HUES64 (cell line): ENCODE measurements around the gene PRDM4.
A peak's percentile ranks its signal among the peaks of the same experiment; 100 is the strongest.

ENCODE experiments used
- H3K27ac ChIP-seq: 2 replicates; pipeline ENCODE4 v1.7.0; 2013; ENCODE audit warnings: low read depth, low read length, inconsistent platforms
- H3K27me3 ChIP-seq: 2 replicates; pipeline ENCODE4 v1.6.1; 2013; ENCODE audit warnings: mild to moderate bottlenecking, low read length; ENCODE audit not compliant: insufficient read depth
- H3K36me3 ChIP-seq: 2 replicates; pipeline ENCODE4 v1.6.1; 2013; ENCODE audit warnings: mild to moderate bottlenecking, low read length; ENCODE audit not compliant: insufficient read depth
- H3K4me1 ChIP-seq: 2 replicates; pipeline ENCODE4 v1.6.1; 2013; ENCODE audit warnings: mild to moderate bottlenecking, low read length, moderate library complexity; ENCODE audit not compliant: insufficient read depth
- H3K4me3 ChIP-seq: 2 replicates; pipeline ENCODE4 v1.5.1; 2013; ENCODE audit warnings: mild to moderate bottlenecking, low read length, moderate library complexity
- H3K9ac ChIP-seq: 2 replicates; pipeline ENCODE4 v1.6.1; 2013; ENCODE audit warnings: mild to moderate bottlenecking, low read depth, low read length
- H3K9me3 ChIP-seq: 2 replicates; pipeline ENCODE4 v1.6.1; 2013; ENCODE audit warnings: low read depth, low read length; ENCODE audit not compliant: insufficient read depth
- WGBS: fragments of 150-250, 120-280 bp; methylation state at CpG from one replicate; pipeline ENCODE4 v1.1.7; 2013; ENCODE audit warnings: missing lambda C conversion rate; 5-methylcytosine and 5-hydroxymethylcytosine counted together

PRDM4 gene

DNA sequence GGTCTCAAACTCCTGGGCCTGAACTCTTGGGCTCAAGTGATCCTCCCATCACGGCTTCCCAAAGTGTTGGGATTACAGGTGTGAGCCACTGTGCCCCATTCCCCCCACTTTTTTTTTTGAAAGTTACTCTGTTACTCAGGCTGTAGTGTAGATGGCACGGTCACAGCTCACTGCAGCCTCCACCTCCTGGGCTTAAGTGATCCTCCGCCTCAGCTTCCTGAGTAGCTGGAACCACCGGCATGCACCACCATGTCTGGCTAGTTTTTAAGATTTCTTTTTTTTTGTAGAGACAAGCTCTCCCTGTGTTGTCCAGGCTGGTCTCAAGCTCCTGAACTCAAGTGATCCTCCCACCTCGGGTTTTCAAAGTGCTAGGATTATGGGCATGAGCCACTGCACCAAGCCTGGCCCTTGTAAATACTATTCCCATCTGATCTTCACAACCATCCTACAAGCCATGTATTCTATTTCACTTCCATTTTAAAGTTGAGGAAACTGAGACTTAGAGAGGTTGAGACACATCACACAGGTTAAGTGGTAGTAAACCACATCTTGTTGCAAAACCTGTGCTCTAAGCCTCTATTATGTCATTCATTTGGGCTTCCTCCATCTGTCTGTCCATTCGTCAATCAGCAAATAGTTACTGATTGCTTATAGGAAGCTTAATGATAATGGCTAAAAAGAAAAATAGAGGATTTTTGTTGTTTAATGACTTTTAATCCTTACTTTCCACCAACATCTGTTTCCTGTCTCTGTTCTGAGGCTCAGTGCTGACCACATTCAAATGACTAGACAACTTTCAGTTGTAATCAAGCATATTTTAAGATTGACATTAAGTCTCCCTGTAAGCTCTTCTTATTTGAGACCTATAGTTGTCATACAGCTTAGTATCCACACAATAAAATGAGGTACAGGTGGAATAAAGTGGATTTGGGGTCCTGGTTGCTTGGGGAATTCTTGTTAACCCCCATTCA lies 22.8 kb upstream of the PRDM4 start:
- Histone ChIP-seq H3K9me3 (no peaks in the 10 kb centered on the region), H3K4me1 (peaks cover 8% of the 10 kb centered on the region; the same call in 1 of the 2 replicates), H3K9ac (no peak overlapping the region), H3K4me3 (no peak overlapping the region), H3K36me3 (no peaks in the 10 kb centered on the region), H3K27me3 (0 out of 2 replicates have a peak, but pooled peaks cover 8% of the 10 kb centered on the region), H3K27ac (no peak overlapping the region)
- 91% methylated on average over 5 of the region's 6 CpGs for WGBS

- Histone ChIP-seq H3K36me3 (no peaks in the 10 kb centered on the region), H3K9me3 (no peaks in the 10 kb centered on the region), H3K9ac (no peak overlapping the region), H3K4me3 (no peak overlapping the region), H3K4me1 (no peaks in the 10 kb centered on the region), H3K27me3 (peaks cover 24% of the 10 kb centered on the region), H3K27ac (no peak overlapping the region)
- 86% methylated on average over 2 of the region's 2 CpGs for WGBS
Observed at GRCh38 chr12:107782067-107782466, 21.1 kb upstream of the PRDM4 start.

- no peaks in the 10 kb centered on the region for H3K4me1 ChIP-seq
- H3K9ac ChIP-seq = no peak overlapping the region
- no peak overlapping the region for H3K27ac ChIP-seq
- no peaks in the 10 kb centered on the region for H3K36me3 ChIP-seq
- H3K4me3 ChIP-seq = no peak overlapping the region
- H3K27me3 ChIP-seq = peaks cover 42% of the 10 kb centered on the region
- 89% methylated on average over 1 of the region's 1 CpG for WGBS
- H3K9me3 ChIP-seq = no peaks in the 10 kb centered on the region
Observed at GRCh38 chr12:107780298-107780697, 19.4 kb upstream of the PRDM4 start.

DNA sequence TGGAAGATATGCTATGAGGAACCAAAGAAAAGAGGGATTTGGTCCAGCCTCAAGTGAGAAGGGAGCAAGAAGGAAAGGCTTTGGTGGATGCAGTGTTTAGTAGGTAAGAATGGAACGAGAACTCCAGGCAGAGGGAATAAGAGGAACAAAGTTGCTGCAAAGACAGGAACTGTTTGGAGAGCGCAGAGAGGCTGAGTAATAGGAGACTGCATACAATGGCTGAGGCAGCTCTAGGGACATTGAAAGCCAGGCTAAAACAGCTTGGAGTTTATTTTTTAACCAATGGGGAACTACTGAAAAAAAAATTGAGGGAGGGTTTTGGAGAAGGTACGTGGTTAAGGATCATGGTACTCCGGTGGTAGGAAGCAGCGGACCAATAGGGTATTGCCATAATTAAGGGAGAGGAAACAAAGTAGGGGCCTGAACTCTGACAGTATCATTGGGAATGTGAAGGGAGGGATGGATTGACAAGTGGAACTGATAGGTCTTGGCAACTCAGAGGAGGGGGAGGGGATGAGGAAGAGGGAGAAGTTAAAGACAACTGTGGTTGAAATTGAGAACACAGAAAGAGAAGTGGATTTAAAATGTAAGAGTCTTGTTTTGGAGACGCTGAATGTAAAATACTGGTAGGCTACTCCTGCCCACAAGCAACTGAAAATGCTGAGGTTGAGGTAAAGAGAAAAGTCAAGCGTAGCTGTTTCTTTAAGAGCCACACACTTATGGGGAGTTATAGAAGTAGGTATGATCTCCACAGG lies 18.3 kb upstream of the PRDM4 start:
- Histone ChIP-seq H3K9ac (no peak overlapping the region), H3K36me3 (no peaks in the 10 kb centered on the region), H3K9me3 (no peaks in the 10 kb centered on the region), H3K27ac (no peak overlapping the region), H3K4me3 (no peak overlapping the region), H3K4me1 (no peaks in the 10 kb centered on the region), H3K27me3 (peaks cover 51% of the 10 kb centered on the region)
- 86% methylated on average over 7 of the region's 7 CpGs for WGBS

GRCh38 chr12:107778383-107779025 lies 17.6 kb upstream of the PRDM4 start:
- Histone ChIP-seq H3K27ac (no peak overlapping the region), H3K4me1 (no peaks in the 10 kb centered on the region), H3K9me3 (no peaks in the 10 kb centered on the region), H3K27me3 (peaks cover 55% of the 10 kb centered on the region), H3K9ac (no peak overlapping the region), H3K4me3 (no peak overlapping the region), H3K36me3 (no peaks in the 10 kb centered on the region)
- 88% methylated on average over 10 of the region's 11 CpGs for WGBS

GRCh38 chr12:107776171-107776570 lies 15.2 kb upstream of the PRDM4 start:
- H3K27me3 ChIP-seq = peaks cover 77% of the 10 kb centered on the region
- H3K9me3 ChIP-seq = no peaks in the 10 kb centered on the region
- H3K36me3 ChIP-seq = no peaks in the 10 kb centered on the region
- no peak overlapping the region for H3K9ac ChIP-seq
- H3K4me3 ChIP-seq = no peak overlapping the region; the same call in 1 of the 2 replicates
- no peaks in the 10 kb centered on the region for H3K4me1 ChIP-seq
- no peak overlapping the region for H3K27ac ChIP-seq
- 56% methylated on average over 4 of the region's 6 CpGs for WGBS

- Histone ChIP-seq H3K36me3 (no peaks in the 10 kb centered on the region), H3K4me1 (no peaks in the 10 kb centered on the region), H3K4me3 (peak overlapping the region; percentile 61), H3K9ac (no peak overlapping the region), H3K27ac (no peak overlapping the region), H3K27me3 (peaks cover 85% of the 10 kb centered on the region), H3K9me3 (no peaks in the 10 kb centered on the region)
- 2% methylated on average over 66 of the region's 66 CpGs for WGBS
Observed at GRCh38 chr12:107775093-107775721, 14.3 kb upstream of the PRDM4 start.

DNA sequence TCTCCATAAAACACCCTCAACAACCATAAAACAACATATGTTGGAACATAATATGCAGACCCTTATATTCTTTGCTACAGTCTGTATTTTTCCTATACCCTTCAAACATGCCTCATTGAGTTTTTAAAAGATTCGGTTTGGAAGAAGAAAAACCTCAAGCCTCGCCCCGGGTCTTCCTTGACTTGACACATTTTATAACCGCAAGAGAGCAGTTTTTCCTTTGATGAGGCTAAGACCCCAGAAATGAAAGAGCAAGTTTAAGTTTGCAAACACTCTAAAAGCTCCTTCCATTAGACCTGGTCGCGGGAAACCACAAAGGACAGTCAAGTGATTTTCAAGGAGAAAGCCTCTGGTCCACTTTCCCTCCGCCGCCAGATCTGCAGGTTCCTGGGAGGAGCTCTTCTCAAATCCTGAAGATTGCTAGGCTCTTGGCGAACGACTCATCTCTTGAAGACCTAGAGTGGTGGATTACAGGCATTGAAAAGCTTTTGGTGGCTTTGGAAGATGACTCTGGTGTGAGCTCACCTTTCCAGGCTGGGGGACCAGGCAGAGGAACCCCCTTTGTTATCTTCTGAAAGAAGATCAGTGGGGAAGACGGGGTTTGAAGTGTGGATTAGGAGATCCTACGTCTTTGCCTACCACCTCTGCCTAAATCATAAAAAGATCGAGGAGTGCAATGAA lies 13.6 kb upstream of the PRDM4 start, which contains the start of gene ASCL4:
ASCL4 (plus strand) TSS at position 356 of the 681 bp plus-strand sequence. CDS start 515 bp downstream, outside the sequence.
- H3K9me3 ChIP-seq = no peaks in the 10 kb centered on the region
- H3K27me3 ChIP-seq = peaks cover 88% of the 10 kb centered on the region
- no peaks in the 10 kb centered on the region for H3K4me1 ChIP-seq
- H3K36me3 ChIP-seq = no peaks in the 10 kb centered on the region
- no peak within 1 kb of the TSS for H3K27ac ChIP-seq
- H3K4me3 ChIP-seq = peak within 1 kb of the TSS; percentile 61
- WGBS = 60% methylated on average over 13 of the region's 13 CpGs
- no peak within 1 kb of the TSS for H3K9ac ChIP-seq

DNA sequence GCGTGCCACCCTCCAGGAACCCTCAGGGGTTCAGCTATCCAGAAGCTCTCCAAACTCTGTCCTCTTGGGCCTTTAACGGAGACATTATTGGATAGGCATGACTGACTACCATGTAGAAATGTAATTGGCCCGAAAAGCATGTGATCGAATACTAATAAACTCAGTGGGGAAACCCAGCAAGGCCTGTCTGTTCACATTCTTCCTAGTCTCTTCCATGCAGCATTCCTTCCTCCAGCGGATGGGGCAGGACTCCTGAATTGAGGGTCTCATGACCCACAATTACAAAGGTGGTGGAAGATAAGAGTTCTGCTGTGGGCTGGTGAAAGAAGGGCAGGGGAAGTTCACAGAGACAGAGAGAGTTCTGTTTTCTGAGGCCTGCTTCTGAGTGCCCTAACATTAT lies 6.5 kb upstream of the PRDM4 start:
- H3K27ac ChIP-seq = no peak overlapping the region
- no peaks in the 10 kb centered on the region for H3K9me3 ChIP-seq
- no peak overlapping the region for H3K9ac ChIP-seq
- H3K36me3 ChIP-seq = no peaks in the 10 kb centered on the region
- no peak overlapping the region for H3K4me3 ChIP-seq
- H3K27me3 ChIP-seq = peaks cover 37% of the 10 kb centered on the region
- 91% methylated on average over 5 of the region's 5 CpGs for WGBS
- H3K4me1 ChIP-seq = no peaks in the 10 kb centered on the region

DNA sequence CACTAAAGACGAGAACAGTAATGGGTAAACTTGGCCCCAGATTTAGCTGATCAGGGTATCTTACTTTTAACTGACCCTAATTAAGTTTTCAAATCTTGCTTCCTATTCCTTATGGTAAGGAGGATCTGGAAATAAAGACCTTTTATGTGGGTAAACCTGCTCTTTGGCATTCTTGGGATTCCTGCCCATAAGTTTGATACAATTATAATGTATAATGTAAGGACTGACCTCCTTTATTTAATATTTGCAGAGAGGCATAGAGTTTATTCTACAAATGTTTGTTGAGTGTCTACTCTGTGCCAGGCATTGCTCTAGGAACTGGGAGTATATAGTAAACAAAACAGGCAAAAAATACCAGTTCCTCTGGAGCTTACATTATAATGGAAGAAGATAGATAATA lies 4.4 kb upstream of the PRDM4 start:
- Histone ChIP-seq H3K4me3 (no peak overlapping the region), H3K9ac (no peak overlapping the region), H3K27me3 (peaks cover 18% of the 10 kb centered on the region), H3K36me3 (no peaks in the 10 kb centered on the region), H3K27ac (no peak overlapping the region), H3K9me3 (no peaks in the 10 kb centered on the region), H3K4me1 (peaks cover 3% of the 10 kb centered on the region; the same call in 1 of the 2 replicates)
- WGBS = 88% methylated on average over 1 of the region's 1 CpG
